ENCODE data around the gene PRKCA. TPM values are rescaled to one million over a fixed set of nuclear protein-coding genes. Genes with fewer than 3 reads are reported as not detected.
"Not testable (repeated sequence)": the region's sequence is repeated elsewhere in the genome, so short reads cannot be mapped to it uniquely, and the experiment has no call there.

The PRKCA gene
- polyA plus RNA-seq, 2 donors: 1.2 to 1.3 TPM

- not testable (repeated sequence) for H3K27me3 ChIP-seq (ENCODE audit: control insufficient read depth in 1 of 2, insufficient read depth in 2 of 2, low read length in 2 of 2); H3K4me1 ChIP-seq (ENCODE audit: control insufficient read depth in 2 of 2, insufficient read depth in 2 of 2, low read length in 1 of 2); H3K27ac ChIP-seq (ENCODE audit: low read depth in 2 of 2, low read length in 1 of 2); H3K36me3 ChIP-seq (ENCODE audit: control insufficient read depth in 2 of 2, insufficient read depth in 2 of 2, low read length in 1 of 2); H3K4me3 ChIP-seq (ENCODE audit: low read depth in 1 of 2, low read length in 2 of 2); H3K9me3 ChIP-seq (ENCODE audit: control insufficient read depth in 2 of 2, insufficient read depth in 1 of 2, low read depth in 1 of 2, low read length in 1 of 2)
- WGBS, 2 donors: 89 to 90% methylated on average over 11 of the region's 11 CpGs
Observed at GRCh38 chr17:66400041-66400688, 97.8 kb downstream of the PRKCA start.

- 0% methylated on average over 1 of the region's 1 CpG for WGBS, 2 donors
- no peaks in the 10 kb centered on the region for H3K4me1 ChIP-seq (ENCODE audit: control insufficient read depth in 2 of 2, insufficient read depth in 2 of 2, low read length in 1 of 2)
- H3K4me3 ChIP-seq (ENCODE audit: low read depth in 1 of 2, low read length in 2 of 2): no peak overlapping the region
- H3K27me3 ChIP-seq (ENCODE audit: control insufficient read depth in 1 of 2, insufficient read depth in 2 of 2, low read length in 2 of 2): no peaks in the 10 kb centered on the region
- H3K36me3 ChIP-seq (ENCODE audit: control insufficient read depth in 2 of 2, insufficient read depth in 2 of 2, low read length in 1 of 2): no peaks in the 10 kb centered on the region
- no peaks in the 10 kb centered on the region for H3K9me3 ChIP-seq (ENCODE audit: control insufficient read depth in 2 of 2, insufficient read depth in 1 of 2, low read depth in 1 of 2, low read length in 1 of 2)
- no peak overlapping the region for H3K27ac ChIP-seq (ENCODE audit: low read depth in 2 of 2, low read length in 1 of 2)
Observed at GRCh38 chr17:66400698-66401097, 98.3 kb downstream of the PRKCA start.

GRCh38 chr17:66401364-66401763 lies 99.0 kb downstream of the PRKCA start:
- no peaks in the 10 kb centered on the region for H3K4me1 ChIP-seq (ENCODE audit: control insufficient read depth in 2 of 2, insufficient read depth in 2 of 2, low read length in 1 of 2)
- H3K9me3 ChIP-seq (ENCODE audit: control insufficient read depth in 2 of 2, insufficient read depth in 1 of 2, low read depth in 1 of 2, low read length in 1 of 2): no peaks in the 10 kb centered on the region
- H3K27ac ChIP-seq (ENCODE audit: low read depth in 2 of 2, low read length in 1 of 2): no peak overlapping the region
- H3K36me3 ChIP-seq (ENCODE audit: control insufficient read depth in 2 of 2, insufficient read depth in 2 of 2, low read length in 1 of 2): no peaks in the 10 kb centered on the region
- no peaks in the 10 kb centered on the region for H3K27me3 ChIP-seq (ENCODE audit: control insufficient read depth in 1 of 2, insufficient read depth in 2 of 2, low read length in 2 of 2)
- no peak overlapping the region for H3K4me3 ChIP-seq (ENCODE audit: low read depth in 1 of 2, low read length in 2 of 2)
- WGBS, 2 donors: 93% methylated on average over 4 of the region's 4 CpGs

GRCh38 chr17:66403846-66404556 lies 101.6 kb downstream of the PRKCA start:
- Histone ChIP-seq H3K27ac (ENCODE audit: low read depth in 2 of 2, low read length in 1 of 2) (no peak overlapping the region), H3K36me3 (ENCODE audit: control insufficient read depth in 2 of 2, insufficient read depth in 2 of 2, low read length in 1 of 2) (no peaks in the 10 kb centered on the region), H3K9me3 (ENCODE audit: control insufficient read depth in 2 of 2, insufficient read depth in 1 of 2, low read depth in 1 of 2, low read length in 1 of 2) (no peaks in the 10 kb centered on the region), H3K27me3 (ENCODE audit: control insufficient read depth in 1 of 2, insufficient read depth in 2 of 2, low read length in 2 of 2) (no peaks in the 10 kb centered on the region), H3K4me1 (ENCODE audit: control insufficient read depth in 2 of 2, insufficient read depth in 2 of 2, low read length in 1 of 2) (no peaks in the 10 kb centered on the region), H3K4me3 (ENCODE audit: low read depth in 1 of 2, low read length in 2 of 2) (no peak overlapping the region)
- 49 to 55% methylated on average over 8 of the region's 8 CpGs for WGBS, 2 donors

- H3K27me3 ChIP-seq (ENCODE audit: control insufficient read depth in 1 of 2, insufficient read depth in 2 of 2, low read length in 2 of 2): no peaks in the 10 kb centered on the region
- WGBS, 2 donors: 22 to 33% methylated on average over 6 of the region's 6 CpGs
- H3K4me3 ChIP-seq (ENCODE audit: low read depth in 1 of 2, low read length in 2 of 2): no peak overlapping the region
- no peaks in the 10 kb centered on the region for H3K4me1 ChIP-seq (ENCODE audit: control insufficient read depth in 2 of 2, insufficient read depth in 2 of 2, low read length in 1 of 2)
- no peaks in the 10 kb centered on the region for H3K36me3 ChIP-seq (ENCODE audit: control insufficient read depth in 2 of 2, insufficient read depth in 2 of 2, low read length in 1 of 2)
- H3K27ac ChIP-seq (ENCODE audit: low read depth in 2 of 2, low read length in 1 of 2): no peak overlapping the region
- H3K9me3 ChIP-seq (ENCODE audit: control insufficient read depth in 2 of 2, insufficient read depth in 1 of 2, low read depth in 1 of 2, low read length in 1 of 2): no peaks in the 10 kb centered on the region
Observed at GRCh38 chr17:66405836-66406677, 103.6 kb downstream of the PRKCA start.

- WGBS, 2 donors: 60 to 66% methylated on average over 12 of the region's 12 CpGs
Observed at GRCh38 chr17:66406701-66407644, 104.6 kb downstream of the PRKCA start.

GRCh38 chr17:66407864-66408263 lies 105.5 kb downstream of the PRKCA start:
- no peaks in the 10 kb centered on the region for H3K9me3 ChIP-seq (ENCODE audit: control insufficient read depth in 2 of 2, insufficient read depth in 1 of 2, low read depth in 1 of 2, low read length in 1 of 2)
- H3K27ac ChIP-seq (ENCODE audit: low read depth in 2 of 2, low read length in 1 of 2): no peak overlapping the region
- WGBS, 2 donors: 91 to 96% methylated on average over 4 of the region's 4 CpGs
- H3K27me3 ChIP-seq (ENCODE audit: control insufficient read depth in 1 of 2, insufficient read depth in 2 of 2, low read length in 2 of 2): no peaks in the 10 kb centered on the region
- no peak overlapping the region for H3K4me3 ChIP-seq (ENCODE audit: low read depth in 1 of 2, low read length in 2 of 2)
- no peaks in the 10 kb centered on the region for H3K4me1 ChIP-seq (ENCODE audit: control insufficient read depth in 2 of 2, insufficient read depth in 2 of 2, low read length in 1 of 2)
- no peaks in the 10 kb centered on the region for H3K36me3 ChIP-seq (ENCODE audit: control insufficient read depth in 2 of 2, insufficient read depth in 2 of 2, low read length in 1 of 2)

More at GRCh38 chr17:66406701-66407644, 104.6 kb downstream of the PRKCA start:
- Histone ChIP-seq H3K9me3 (ENCODE audit: control insufficient read depth in 2 of 2, insufficient read depth in 1 of 2, low read depth in 1 of 2, low read length in 1 of 2) (no peaks in the 10 kb centered on the region), H3K36me3 (ENCODE audit: control insufficient read depth in 2 of 2, insufficient read depth in 2 of 2, low read length in 1 of 2) (no peaks in the 10 kb centered on the region), H3K27me3 (ENCODE audit: control insufficient read depth in 1 of 2, insufficient read depth in 2 of 2, low read length in 2 of 2) (no peaks in the 10 kb centered on the region), H3K4me3 (ENCODE audit: low read depth in 1 of 2, low read length in 2 of 2) (no peak overlapping the region), H3K4me1 (ENCODE audit: control insufficient read depth in 2 of 2, insufficient read depth in 2 of 2, low read length in 1 of 2) (no peaks in the 10 kb centered on the region), H3K27ac (ENCODE audit: low read depth in 2 of 2, low read length in 1 of 2) (no peak overlapping the region)

GRCh38 chr17:66411520-66411919 lies 109.1 kb downstream of the PRKCA start:
- H3K36me3 ChIP-seq (ENCODE audit: control insufficient read depth in 2 of 2, insufficient read depth in 2 of 2, low read length in 1 of 2): no peaks in the 10 kb centered on the region
- no peak overlapping the region for H3K27ac ChIP-seq (ENCODE audit: low read depth in 2 of 2, low read length in 1 of 2)
- WGBS, 2 donors: 90 to 91% methylated on average over 6 of the region's 6 CpGs
- H3K4me1 ChIP-seq (ENCODE audit: control insufficient read depth in 2 of 2, insufficient read depth in 2 of 2, low read length in 1 of 2): peaks cover 0 to 2% of the 10 kb centered on the region in 2 donors
- no peaks in the 10 kb centered on the region for H3K27me3 ChIP-seq (ENCODE audit: control insufficient read depth in 1 of 2, insufficient read depth in 2 of 2, low read length in 2 of 2)
- no peak overlapping the region for H3K4me3 ChIP-seq (ENCODE audit: low read depth in 1 of 2, low read length in 2 of 2)
- H3K9me3 ChIP-seq (ENCODE audit: control insufficient read depth in 2 of 2, insufficient read depth in 1 of 2, low read depth in 1 of 2, low read length in 1 of 2): no peaks in the 10 kb centered on the region
